ENCODE measurements around the gene CTNNA3. TPM values are rescaled to one million over a fixed set of nuclear protein-coding genes. Genes with fewer than 3 reads are reported as not detected.

CTNNA3 gene
- polyA plus RNA-seq, 3 donors: 0.05 to 0.09 TPM; not detected in 1

GRCh38 chr10:66045859-66046258 is 1650.1 kb downstream of the CTNNA3 start:
- no peak overlapping the region for H3K27ac ChIP-seq (ENCODE audit: low read depth, low read length)
- WGBS, 3 donors: 46 to 63% (median 62%) methylated on average over 1 of the region's 1 CpG

DNA sequence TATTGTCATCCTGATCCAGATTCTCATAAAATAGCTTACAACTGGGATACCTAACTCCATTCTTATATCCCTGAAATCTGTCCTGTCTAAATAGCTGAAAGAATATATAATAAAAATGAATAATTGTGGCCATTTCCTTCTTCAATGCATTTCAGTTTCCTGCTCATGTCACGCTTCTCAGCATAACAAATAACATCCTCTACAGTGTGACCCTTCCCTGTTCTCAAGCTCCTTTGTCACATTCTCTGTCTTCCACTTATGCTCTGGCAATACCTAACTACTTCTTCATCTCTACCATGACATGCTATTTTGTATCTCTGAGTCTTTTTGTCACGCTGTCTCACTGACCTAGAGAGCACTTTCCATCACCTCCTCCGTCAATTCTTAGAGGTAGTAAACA is 1654.2 kb downstream of the CTNNA3 start:
- WGBS, 3 donors: 47 to 58% (median 55%) methylated on average over 3 of the region's 3 CpGs
- H3K27ac ChIP-seq (ENCODE audit: low read depth, low read length): no peak overlapping the region

DNA sequence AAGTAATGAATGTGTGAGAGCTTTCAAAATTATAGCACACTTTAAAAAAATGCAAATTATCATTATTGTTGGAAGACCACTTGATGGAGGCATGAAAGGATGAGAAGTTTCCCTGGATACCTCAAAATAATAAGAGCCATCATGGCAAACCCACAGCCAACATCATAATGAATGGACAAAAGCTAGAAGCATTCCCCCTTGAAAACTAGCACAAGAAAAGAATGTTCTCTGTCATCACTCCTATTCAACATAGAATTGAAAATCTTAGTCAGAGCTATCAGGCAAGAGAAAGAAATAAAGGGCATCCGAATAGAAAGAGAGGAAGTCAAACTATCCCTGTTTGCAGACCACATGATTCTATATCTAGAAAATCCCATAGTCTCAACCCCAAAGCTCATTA is 1657.4 kb downstream of the CTNNA3 start:
- WGBS, 3 donors: 43 to 85% (median 80%) methylated on average over 1 of the region's 1 CpG
- H3K27ac ChIP-seq (ENCODE audit: low read depth, low read length): no peak overlapping the region

- no peak overlapping the region for H3K27ac ChIP-seq (ENCODE audit: low read depth, low read length)
- 85 to 90% (median 87%) methylated on average over 2 of the region's 2 CpGs for WGBS, 3 donors
Observed at GRCh38 chr10:66026321-66026720, 1669.7 kb downstream of the CTNNA3 start.

DNA sequence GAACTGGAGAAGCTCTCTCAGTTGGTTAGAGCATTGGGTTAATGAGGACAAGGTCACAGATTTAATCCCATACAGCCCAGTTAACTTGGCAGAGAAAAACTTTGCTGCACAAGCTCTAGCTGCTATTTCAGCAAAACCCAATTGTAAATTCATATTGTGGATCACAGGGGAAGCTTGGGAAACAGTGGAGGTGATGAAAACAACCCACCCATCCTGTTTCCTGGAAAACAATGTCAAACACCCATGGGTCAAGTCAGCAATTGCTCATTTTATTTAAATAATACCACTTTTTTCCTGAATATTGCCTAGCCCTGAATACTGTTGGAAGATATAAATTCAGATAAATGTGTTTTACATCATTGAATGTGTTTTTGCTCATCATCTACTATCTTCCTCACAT is 1670.8 kb downstream of the CTNNA3 start:
- no peak overlapping the region for H3K27ac ChIP-seq (ENCODE audit: low read depth, low read length)

GRCh38 chr10:66021423-66021822 is 1674.6 kb downstream of the CTNNA3 start:
- WGBS, 3 donors: 40 to 64% (median 56%) methylated on average over 2 of the region's 2 CpGs
- H3K27ac ChIP-seq (ENCODE audit: low read depth, low read length): no peak overlapping the region

DNA sequence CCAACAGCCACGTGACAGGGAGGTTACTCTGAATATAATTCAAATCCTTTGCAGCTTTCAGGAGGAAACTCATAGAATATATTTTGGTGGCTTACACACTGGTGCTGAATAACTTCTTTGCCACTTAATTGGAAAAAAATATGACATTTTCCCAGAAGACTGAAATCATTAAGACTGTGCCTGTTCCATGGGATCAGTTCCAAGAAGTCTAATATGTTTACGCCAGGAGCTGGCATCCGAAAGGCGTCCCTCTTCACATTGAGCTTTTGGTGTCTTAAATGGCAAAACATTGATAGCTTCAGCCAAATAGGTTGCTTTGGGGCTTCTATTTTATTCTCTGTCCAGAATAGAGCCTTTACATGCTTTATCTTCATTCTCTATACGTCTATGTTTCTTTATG is 1687.8 kb downstream of the CTNNA3 start:
- 74 to 90% (median 81%) methylated on average over 5 of the region's 5 CpGs for WGBS, 3 donors
- H3K27ac ChIP-seq (ENCODE audit: low read depth, low read length): no peak overlapping the region

DNA sequence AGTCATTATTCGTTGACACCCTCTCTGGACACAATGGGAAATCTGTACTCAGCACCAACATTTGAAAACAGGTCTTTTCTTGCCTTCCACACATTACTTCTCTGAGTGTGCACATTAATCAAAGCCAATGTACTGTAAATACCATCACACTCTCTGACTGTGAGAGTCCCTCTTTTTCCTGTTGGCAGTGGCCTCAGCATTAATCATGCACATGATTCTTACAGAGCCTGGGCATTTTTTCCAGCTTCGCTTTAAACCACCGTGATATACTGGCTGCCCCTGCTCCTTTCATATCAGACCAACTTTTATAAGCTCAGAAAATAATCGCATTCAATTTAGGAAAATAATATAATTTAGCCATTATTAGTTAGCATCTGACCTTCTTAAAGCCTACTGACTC is 1689.6 kb downstream of the CTNNA3 start:
- WGBS, 3 donors: 53 to 86% (median 81%) methylated on average over 4 of the region's 4 CpGs

GRCh38 chr10:65993451-65993850 is 1702.5 kb downstream of the CTNNA3 start:
- H3K27ac ChIP-seq (ENCODE audit: low read depth, low read length): no peak overlapping the region

More for the DNA sequence above, 1689.6 kb downstream of the CTNNA3 start:
- H3K27ac ChIP-seq (ENCODE audit: low read depth, low read length): no peak overlapping the region

- no peak overlapping the region for H3K27ac ChIP-seq (ENCODE audit: low read depth, low read length)
- WGBS, 3 donors: 83 to 96% (median 86%) methylated on average over 3 of the region's 3 CpGs
Observed at GRCh38 chr10:65968871-65969270, 1727.1 kb downstream of the CTNNA3 start.

GRCh38 chr10:65968437-65968836 is 1727.6 kb downstream of the CTNNA3 start:
- 81 to 87% (median 87%) methylated on average over 1 of the region's 1 CpG for WGBS, 3 donors
- H3K27ac ChIP-seq (ENCODE audit: low read depth, low read length): no peak overlapping the region

- WGBS, 3 donors: 59 to 66% (median 61%) methylated on average over 1 of the region's 1 CpG
Observed at GRCh38 chr10:65964205-65964604, 1731.8 kb downstream of the CTNNA3 start.

DNA sequence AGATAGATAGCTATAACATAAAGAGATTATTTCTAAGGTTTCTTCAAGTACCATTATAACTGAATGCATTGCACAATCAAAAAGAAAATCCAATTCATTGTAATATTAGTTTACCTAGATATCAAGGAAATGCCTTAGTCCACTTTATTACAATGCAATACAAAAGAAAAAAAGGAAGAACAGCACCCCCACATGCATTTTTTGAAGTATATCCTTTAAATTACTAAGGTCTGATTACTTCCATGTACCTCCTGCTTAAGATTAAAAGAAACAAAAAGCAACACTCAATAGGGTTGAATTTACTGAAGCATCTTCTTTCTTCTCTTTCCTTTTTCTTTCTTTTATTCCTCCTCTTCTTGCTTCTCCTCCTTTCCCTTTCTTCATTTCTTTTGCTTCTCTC is 1743.9 kb downstream of the CTNNA3 start:
- H3K27ac ChIP-seq (ENCODE audit: low read depth, low read length): no peak overlapping the region

More at GRCh38 chr10:65964205-65964604, 1731.8 kb downstream of the CTNNA3 start:
- H3K27ac ChIP-seq (ENCODE audit: low read depth, low read length): no peak overlapping the region

DNA sequence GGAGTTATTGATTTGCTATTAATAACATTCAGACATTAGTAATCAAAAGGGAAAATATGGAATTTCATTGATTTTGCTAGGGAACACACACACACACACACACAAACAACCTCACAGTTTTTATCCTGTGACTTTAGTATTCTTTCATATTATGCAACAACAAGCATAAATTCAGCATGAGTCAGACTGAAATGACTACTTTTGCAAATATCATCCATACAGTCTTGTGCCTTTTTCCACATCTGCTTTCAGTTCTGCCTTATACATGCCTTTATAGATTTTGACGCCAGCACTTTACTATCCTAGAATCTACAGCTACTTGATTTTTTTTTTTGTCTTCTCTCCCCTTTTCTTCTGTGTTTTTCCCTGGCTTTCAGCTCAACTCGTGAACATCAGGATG is 1745.9 kb downstream of the CTNNA3 start:
- WGBS, 3 donors: 37 to 53% (median 52%) methylated on average over 2 of the region's 2 CpGs
- H3K27ac ChIP-seq (ENCODE audit: low read depth, low read length): no peak overlapping the region

GRCh38 chr10:65949526-65949925 is 1746.5 kb downstream of the CTNNA3 start:
- WGBS, 3 donors: 51 to 91% (median 62%) methylated on average over 2 of the region's 2 CpGs

GRCh38 chr10:65945061-65945460 is 1750.9 kb downstream of the CTNNA3 start:
- H3K27ac ChIP-seq (ENCODE audit: low read depth, low read length): no peak overlapping the region
- WGBS, 3 donors: 80 to 87% (median 86%) methylated on average over 3 of the region's 3 CpGs

More at GRCh38 chr10:65949526-65949925, 1746.5 kb downstream of the CTNNA3 start:
- H3K27ac ChIP-seq (ENCODE audit: low read depth, low read length): no peak overlapping the region

- no peak overlapping the region for H3K27ac ChIP-seq (ENCODE audit: low read depth, low read length)
- WGBS, 3 donors: 80 to 93% (median 89%) methylated on average over 2 of the region's 2 CpGs
Observed at GRCh38 chr10:65943451-65943850, 1752.5 kb downstream of the CTNNA3 start.

GRCh38 chr10:65940816-65941662 is 1755.0 kb downstream of the CTNNA3 start:
- 56 to 71% (median 60%) methylated on average over 3 of the region's 3 CpGs for WGBS, 3 donors
- no peak overlapping the region for H3K27ac ChIP-seq (ENCODE audit: low read depth, low read length)

DNA sequence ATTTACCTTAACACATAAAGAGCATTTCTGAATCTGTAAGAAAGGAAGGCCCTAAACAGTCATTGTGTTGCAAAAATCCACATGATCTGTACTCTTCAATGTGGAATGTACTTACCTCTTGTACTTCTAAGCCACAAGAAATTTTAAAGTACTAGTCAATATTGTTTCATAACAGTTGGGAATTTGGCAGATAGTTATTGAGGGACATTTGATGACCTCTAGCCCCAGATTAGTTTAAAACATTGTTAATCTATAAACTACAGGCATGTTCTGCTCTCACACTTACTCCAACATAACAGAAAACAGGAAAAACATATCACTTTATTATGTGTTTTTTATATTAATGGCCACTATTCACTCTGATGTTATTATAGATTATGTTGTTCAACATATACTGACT is 1755.9 kb downstream of the CTNNA3 start:
- no peak overlapping the region for H3K27ac ChIP-seq (ENCODE audit: low read depth, low read length)

GRCh38 chr10:65931291-65932070 is 1764.5 kb downstream of the CTNNA3 start:
- 58 to 61% (median 61%) methylated on average over 5 of the region's 5 CpGs for WGBS, 3 donors
- H3K27ac ChIP-seq (ENCODE audit: low read depth, low read length): no peak overlapping the region

All from adipose tissue (tissue), 3 donors.